Gastroesophageal sphincter (tissue), 3 donors: ENCODE measurements around the gene RFNG.

Experiments
- CTCF ChIP-seq, 4 experiments: fragments of 200-600 bp in 2 of 4; fragments of 450-650 bp in 2 of 4; sonication (generic) in 1 of 4; IDR thresholded peaks; one replicate each; pipeline ENCODE4 v1.5.1; 2017 to 2019; ENCODE audit warnings: antibody characterized with exemption in 4 of 4, mild to moderate bottlenecking in 2 of 4, moderate library complexity in 2 of 4
- POLR2A ChIP-seq, 2 donors: fragments of 450-650 bp; IDR thresholded peaks; one replicate each; pipeline ENCODE4 v1.6.1; 2017; ENCODE audit warnings: antibody characterized with exemption in 2 of 2, mild to moderate bottlenecking in 2 of 2, moderate library complexity in 1 of 2

GRCh38 chr17:82063424-82064415 lies 12.1 kb upstream of the RFNG start:
- TF ChIP-seq POLR2A (IDR thresholded peaks at IDR 0.05) = no peak
- no peak for TF ChIP-seq CTCF (IDR thresholded peaks at IDR 0.05)
